Activated CD4-positive, alpha-beta T cell treated with anti-CD3 and anti-CD28 coated beads for 1 hour (primary cell): Measurements from ENCODE around the gene PLAGL1.

ENCODE experiments used
- DNase-seq: peaks from one replicate; pipeline ENCODE4 v3.0.0-alpha.2; 2020

The PLAGL1 gene

GRCh38 chr6:144007478-144008119 is 460 bp downstream of the PLAGL1 start:
- no peak for DNase-seq

- DNase-seq = no peak
Observed at GRCh38 chr6:144006736-144007477, 1.2 kb downstream of the PLAGL1 start.

GRCh38 chr6:143999406-143999805 is 8.7 kb downstream of the PLAGL1 start:
- DNase-seq = no peak

- DNase-seq = no peak
Observed at GRCh38 chr6:143998686-143999085, 9.4 kb downstream of the PLAGL1 start.

GRCh38 chr6:143993965-143994646 is 14.0 kb downstream of the PLAGL1 start:
- DNase-seq = no peak

GRCh38 chr6:143992285-143992684 is 15.8 kb downstream of the PLAGL1 start:
- DNase-seq = no peak

- no peak for DNase-seq
Observed at GRCh38 chr6:143986463-143987065, 21.5 kb downstream of the PLAGL1 start.

GRCh38 chr6:143984666-143985065 is 23.4 kb downstream of the PLAGL1 start:
- no peak for DNase-seq

- DNase-seq = no peak
Observed at GRCh38 chr6:143982968-143983367, 25.1 kb downstream of the PLAGL1 start.

- no peak for DNase-seq
Observed at GRCh38 chr6:143980921-143981320, 27.1 kb downstream of the PLAGL1 start.

GRCh38 chr6:143976806-143977349 is 31.2 kb downstream of the PLAGL1 start:
- DNase-seq = no peak

- DNase-seq = no peak
Observed at GRCh38 chr6:143974089-143974488, 34.0 kb downstream of the PLAGL1 start.

- no peak for DNase-seq
Observed at GRCh38 chr6:143973097-143973966, 34.7 kb downstream of the PLAGL1 start.

GRCh38 chr6:143971482-143972205 is 36.4 kb downstream of the PLAGL1 start:
- DNase-seq = no peak

GRCh38 chr6:143970456-143971218 is 37.4 kb downstream of the PLAGL1 start:
- no peak for DNase-seq

- DNase-seq = no peak
Observed at GRCh38 chr6:143969077-143969476, 39.0 kb downstream of the PLAGL1 start.

GRCh38 chr6:143967706-143968376 is 40.2 kb downstream of the PLAGL1 start:
- DNase-seq = no peak

- no peak for DNase-seq
Observed at GRCh38 chr6:143966312-143966711, 41.7 kb downstream of the PLAGL1 start.

- no peak for DNase-seq
Observed at GRCh38 chr6:143965503-143966171, 42.4 kb downstream of the PLAGL1 start.

GRCh38 chr6:143964674-143965081 is 43.4 kb downstream of the PLAGL1 start:
- DNase-seq = no peak
